H1 (cell line): ENCODE data around the gene ARHGEF28. TPM values are rescaled to one million over a fixed set of nuclear protein-coding genes. Genes with fewer than 3 reads are reported as not detected.

Source experiments
- CTCF ChIA-PET: fragments of 300-600 bp; sonication (Branson Sonifier 250); formaldehyde crosslinking; loops from one replicate; lab custom pipeline; 2021; ENCODE audit not compliant: partially characterized antibody; lab: Charles Lee
- POLR2A ChIA-PET: fragments of 300-600 bp; sonication (Branson Sonifier 250); formaldehyde crosslinking; loops from one replicate; lab custom pipeline; 2021; ENCODE audit warnings: inconsistent platforms; ENCODE audit not compliant: partially characterized antibody; lab: Charles Lee
- DNase-seq, 2 experiments: peaks; one replicate each; pipeline versions ENCODE4 v3.0.0 to v3.0.0-alpha.2; 2010 to 2022; ENCODE audit warnings: low spot score in 2 of 2, low read depth in 1 of 2, mixed read lengths in 1 of 2
- FAIRE-seq: peaks from 2 replicates; lab custom pipeline; 2011; peaks lifted over from hg19 to GRCh38; lab: Jason Lieb, UNC
- H2AFZ ChIP-seq: 2 replicates; pipeline ENCODE4 v1.8.1; 2012; ENCODE audit warnings: low read length, inconsistent platforms
- H2AK5ac ChIP-seq: 2 replicates; pipeline ENCODE4 v1.6.1; 2013; ENCODE audit warnings: low read depth, low read length
- H2BK120ac ChIP-seq: replicated peaks from 2 replicates; pipeline ENCODE3; 2013; ENCODE audit warnings: low read depth, low read length, inconsistent platforms
- H2BK12ac ChIP-seq: 2 replicates; pipeline ENCODE4 v1.6.1; 2013; ENCODE audit warnings: low read depth, low read length
- H2BK15ac ChIP-seq: 2 replicates; pipeline ENCODE4 v1.6.1; 2013; ENCODE audit warnings: low read length
- H2BK20ac ChIP-seq: 2 replicates; pipeline ENCODE4 v1.6.1; 2013; ENCODE audit warnings: low read length
- H2BK5ac ChIP-seq: 2 replicates; pipeline ENCODE4 v1.6.1; 2013; ENCODE audit warnings: low read depth, low read length
- H3K14ac ChIP-seq: 2 replicates; pipeline ENCODE4 v1.6.1; 2013; ENCODE audit warnings: inconsistent platforms; ENCODE audit not compliant: insufficient read length
- H3K18ac ChIP-seq: 2 replicates; pipeline ENCODE4 v1.6.1; 2013; ENCODE audit warnings: low read length; ENCODE audit errors: extremely low read depth
- H3K23ac ChIP-seq: 2 replicates; pipeline ENCODE4 v1.6.1; 2013; ENCODE audit warnings: inconsistent platforms; ENCODE audit not compliant: insufficient read length
- H3K23me2 ChIP-seq: 2 replicates; pipeline ENCODE4 v1.6.1; 2013; ENCODE audit warnings: low read depth, low read length
- H3K27ac ChIP-seq: 2 replicates; pipeline ENCODE4 v1.6.1; 2011; ENCODE audit warnings: low read depth, low read length, inconsistent platforms
- H3K27me3 ChIP-seq, 4 experiments: replicated peaks in 1 of 4; 1 replicate in 1 of 4; 2 replicates in 3 of 4; pipeline versions ENCODE4 v1.6.1 to v1.8.1; 2011 to 2013; ENCODE audit warnings: low read length in 3 of 4, mild to moderate bottlenecking in 3 of 4, inconsistent platforms in 2 of 4, mixed read lengths in 2 of 4, moderate library complexity in 1 of 4; ENCODE audit not compliant: control insufficient read depth in 3 of 4, insufficient read depth in 3 of 4; ENCODE audit errors: extremely low read depth in 1 of 4
- H3K36me3 ChIP-seq, 4 experiments: 2 replicates each; pipeline versions ENCODE4 v1.6.1 to v1.8.1; 2011 to 2013; ENCODE audit warnings: mild to moderate bottlenecking in 4 of 4, low read length in 3 of 4, moderate library complexity in 2 of 4, control low read depth in 1 of 4, inconsistent platforms in 1 of 4; ENCODE audit not compliant: insufficient read depth in 4 of 4, control insufficient read depth in 2 of 4
- H3K4ac ChIP-seq: replicated peaks from 2 replicates; pipeline ENCODE3; 2013; ENCODE audit warnings: low read length, low read depth, mixed read lengths, inconsistent platforms; ENCODE audit not compliant: insufficient read length
- H3K4me1 ChIP-seq, 4 experiments: replicated peaks in 1 of 4; 1 replicate in 1 of 4; 2 replicates in 3 of 4; pipeline versions ENCODE4 v1.6.1 to v1.8.1; 2011 to 2013; ENCODE audit warnings: low read length in 3 of 4, inconsistent platforms in 2 of 4, mixed read lengths in 1 of 4; ENCODE audit not compliant: insufficient read depth in 4 of 4, control insufficient read depth in 3 of 4
- H3K4me2 ChIP-seq, 2 experiments: 2 replicates each; pipeline versions ENCODE4 v1.6.1 to v1.8.1; 2011 to 2013; ENCODE audit warnings: low read depth in 2 of 2, low read length in 2 of 2, control low read depth in 1 of 2, inconsistent platforms in 1 of 2, mild to moderate bottlenecking in 1 of 2; ENCODE audit not compliant: insufficient read depth in 1 of 2
- H3K4me3 ChIP-seq, 4 experiments: fragments of 200-600, 300-600 bp in 1 of 4; sonication (generic), shearing (Covaris generic), sonication (Bioruptor Twin) in 1 of 4; 2 replicates each; pipeline versions ENCODE4 v1.5.1 to v1.8.1; 2011 to 2016; ENCODE audit warnings: low read length in 4 of 4, low read depth in 3 of 4, control low read depth in 2 of 4, inconsistent platforms in 2 of 4, mild to moderate bottlenecking in 2 of 4, mixed read lengths in 1 of 4, moderate library complexity in 1 of 4; ENCODE audit not compliant: insufficient read depth in 2 of 4; ENCODE audit errors: extremely low read depth in 1 of 4
- H3K56ac ChIP-seq: replicated peaks from 2 replicates; pipeline ENCODE3; 2013; ENCODE audit warnings: low read depth, mild to moderate bottlenecking, mixed read lengths, low read length, inconsistent platforms; ENCODE audit not compliant: insufficient read length
- H3K79me1 ChIP-seq: 2 replicates; pipeline ENCODE4 v1.6.1; 2013; ENCODE audit warnings: low read depth, low read length, control low read depth
- H3K79me2 ChIP-seq, 2 experiments: 2 replicates each; pipeline versions ENCODE4 v1.6.1 to v1.8.1; 2012 to 2013; ENCODE audit warnings: low read length in 2 of 2, mild to moderate bottlenecking in 2 of 2, inconsistent platforms in 1 of 2; ENCODE audit not compliant: insufficient read depth in 2 of 2, control insufficient read depth in 1 of 2
- H3K9ac ChIP-seq, 4 experiments: replicated peaks in 1 of 4; 1 replicate in 1 of 4; 2 replicates in 3 of 4; pipeline versions ENCODE4 v1.6.1 to v1.8.1; 2011 to 2013; ENCODE audit warnings: low read depth in 3 of 4, low read length in 3 of 4, control low read depth in 2 of 4, mild to moderate bottlenecking in 2 of 4, moderate library complexity in 2 of 4, inconsistent platforms in 1 of 4; ENCODE audit errors: extremely low read depth in 1 of 4
- H3K9me3 ChIP-seq, 2 experiments: 2 replicates each; pipeline versions ENCODE4 v1.6.1 to v1.8.1; 2012 to 2013; ENCODE audit warnings: mild to moderate bottlenecking in 2 of 2, moderate library complexity in 2 of 2, control low read depth in 1 of 2, inconsistent platforms in 1 of 2, low read depth in 1 of 2, low read length in 1 of 2, mixed read lengths in 1 of 2; ENCODE audit not compliant: insufficient read depth in 2 of 2
- H4K20me1 ChIP-seq, 2 experiments: replicated peaks in 1 of 2; 2 replicates each; pipeline versions ENCODE3 to v1.8.1; 2011 to 2013; ENCODE audit warnings: inconsistent platforms in 2 of 2, low read length in 2 of 2, mild to moderate bottlenecking in 1 of 2; ENCODE audit not compliant: insufficient read depth in 2 of 2, control insufficient read depth in 1 of 2
- H4K5ac ChIP-seq: 2 replicates; pipeline ENCODE4 v1.6.1; 2013; ENCODE audit warnings: low read length, low read depth, mixed read lengths, inconsistent platforms; ENCODE audit not compliant: insufficient read length
- H4K8ac ChIP-seq: 2 replicates; pipeline ENCODE4 v1.8.0; 2013; ENCODE audit warnings: mild to moderate bottlenecking, moderate library complexity, low read length, inconsistent platforms; ENCODE audit not compliant: insufficient read depth; ENCODE audit errors: extremely low read depth
- H4K91ac ChIP-seq: replicated peaks from 2 replicates; pipeline ENCODE3; 2013; ENCODE audit warnings: low read length, mixed read lengths, inconsistent platforms; ENCODE audit not compliant: insufficient read length
- ASH2L ChIP-seq: fragments of 200-600, 300-600 bp; sonication (generic); IDR thresholded peaks from one replicate; pipeline ENCODE4 v1.7.1; 2017; ENCODE audit warnings: low read length
- CBX5 ChIP-seq: fragments of 300-800, 300-1000 bp; sonication (generic); IDR thresholded peaks from 2 replicates; pipeline ENCODE4 v1.7.1; 2016; ENCODE audit warnings: antibody characterized with exemption, low read length, low read depth
- CEBPB ChIP-seq: IDR thresholded peaks from 2 replicates; pipeline ENCODE4 v1.6.1; 2012; ENCODE audit warnings: low read depth, low read length
- CHD1 ChIP-seq: IDR thresholded peaks from 2 replicates; pipeline ENCODE4 v1.6.1; 2012; ENCODE audit warnings: low read depth, low read length, improper control_type of control experiment
- FOSL1 ChIP-seq: IDR thresholded peaks from 2 replicates; pipeline ENCODE4 v1.6.1; 2011; ENCODE audit warnings: mild to moderate bottlenecking, low read depth, low read length, moderate library complexity; ENCODE audit not compliant: insufficient read depth
- GTF2F1 ChIP-seq: IDR thresholded peaks from 2 replicates; pipeline ENCODE4 v1.6.1; 2012; ENCODE audit warnings: low read depth, low read length, improper control_type of control experiment, borderline replicate concordance
- JUND ChIP-seq: IDR thresholded peaks from 2 replicates; pipeline ENCODE4 v1.6.1; 2011; ENCODE audit warnings: mild to moderate bottlenecking, improper control_type of control experiment, low read length
- KDM1A ChIP-seq: fragments of 200-600, 300-600 bp; sonication (generic); IDR thresholded peaks from 2 replicates; pipeline ENCODE4 v1.7.1; 2016; ENCODE audit warnings: mild to moderate bottlenecking, low read length, borderline replicate concordance
- PHF8 ChIP-seq: fragments of 200-600 bp; sonication (generic); conservative IDR thresholded peaks from 2 replicates; pipeline ENCODE4 v1.7.1; 2012; ENCODE audit warnings: low read depth, mild to moderate bottlenecking, inconsistent platforms, low read length, moderate library complexity
- RFX5 ChIP-seq: IDR thresholded peaks from 2 replicates; pipeline ENCODE4 v1.6.1; 2011; ENCODE audit warnings: low read depth, low read length, improper control_type of control experiment, borderline replicate concordance
- SAP30 ChIP-seq: fragments of 300-600 bp; sonication (generic); IDR thresholded peaks from 2 replicates; pipeline ENCODE4 v1.7.1; 2012; ENCODE audit warnings: low read length, moderate library complexity, mild to moderate bottlenecking, inconsistent platforms; ENCODE audit not compliant: insufficient read depth, insufficient replicate concordance
- TBP ChIP-seq: IDR thresholded peaks from 2 replicates; pipeline ENCODE4 v1.6.1; 2011; ENCODE audit warnings: low read depth, low read length, improper control_type of control experiment
- WGBS, 2 experiments: shearing (Covaris generic) in 1 of 2; methylation state at CpG; one replicate each; pipeline versions ENCODE4 v1.1.6 to v1.1.7; 2013 to 2015; ENCODE audit warnings: low lambda C conversion rate in 2 of 2, mixed read lengths in 2 of 2, inconsistent platforms in 1 of 2, low coverage in 1 of 2, missing lambda C conversion rate in 1 of 2; ENCODE audit not compliant: insufficient replicate concordance in 2 of 2, insufficient coverage in 1 of 2, insufficient read length in 1 of 2; ENCODE audit errors: extremely low coverage in 1 of 2, missing lambda C conversion rate in 1 of 2; 5-methylcytosine and 5-hydroxymethylcytosine counted together
- polyA plus RNA-seq, 7 experiments: library from polyadenylated mRNA; depleted of rRNA in 3 of 7; stranded (reverse) in 5 of 7; unstranded in 2 of 7; fragments of >200 nt in 5 of 7; fragments of 200-250 nt in 2 of 7; gene quantifications; 1 replicate in 5 of 7; 2 replicates in 1 of 7; 4 replicates in 1 of 7; pipeline versions ENCODE4 v1.2.1 to v1.2.3, GENCODE V29; 2011 to 2013; ENCODE audit warnings: missing spikeins in 2 of 7, mixed read lengths in 2 of 7
- total RNA-seq: library from RNA; stranded (reverse); fragmentation: NEBNext Ultra II Directional; extraction: Animal tissue kit (Norgen Biotek cat#: 25700); gene quantifications from 2 replicates; pipeline ENCODE4 v1.2.1, GENCODE V29; 2021
- TF ChIP-seq, protein P1 (sequence below): IDR thresholded peaks from 2 replicates; pipeline ENCODE4 v1.6.1; 2012; ENCODE audit warnings: inconsistent platforms
- TF ChIP-seq, protein P2 (sequence below): IDR thresholded peaks from 2 replicates; pipeline ENCODE4 v1.6.1; 2012; ENCODE audit warnings: inconsistent platforms

The ARHGEF28 gene
- total and polyA plus RNA-seq, 2 of the 8 experiments (the other 6 are each of a cell fraction or from before 2014, with no cell fraction given) = 0.33 to 1.0 TPM

DNA sequence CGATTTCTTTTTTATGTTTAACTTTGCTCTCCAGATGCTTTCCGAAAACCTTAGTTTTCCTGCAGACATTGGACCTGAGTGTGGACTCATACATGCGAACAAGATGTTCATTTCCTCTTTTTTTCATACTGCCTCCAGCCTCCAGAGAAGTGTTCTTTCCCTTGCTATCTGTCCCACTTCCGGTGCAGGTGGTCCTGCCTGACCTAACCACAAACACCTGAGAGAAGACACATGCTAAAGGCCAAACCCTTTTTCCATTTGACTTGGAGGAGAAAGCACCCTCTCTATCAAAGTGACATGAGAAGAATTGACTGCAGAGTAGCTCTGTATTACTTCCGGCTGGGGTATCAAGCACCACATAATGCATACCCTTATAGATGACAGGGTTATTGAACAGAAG lies 334.0 kb downstream of the ARHGEF28 start:
- H2BK15ac ChIP-seq = no peak overlapping the region
- no peaks in the 10 kb centered on the region for H4K20me1 ChIP-seq
- no peaks in the 10 kb centered on the region for H3K79me2 ChIP-seq
- no peak overlapping the region for H3K4me3 ChIP-seq
- no peak overlapping the region for H2AFZ ChIP-seq
- H3K36me3 ChIP-seq = no peaks in the 10 kb centered on the region
- no peak overlapping the region for H3K4me2 ChIP-seq
- H2BK120ac ChIP-seq = no peak overlapping the region
- no peak overlapping the region for H2BK12ac ChIP-seq
- no peak overlapping the region for H3K9ac ChIP-seq
- H2BK20ac ChIP-seq = no peak overlapping the region
- H3K23ac ChIP-seq = no peak overlapping the region
- no peaks in the 10 kb centered on the region for H3K79me1 ChIP-seq
- H4K91ac ChIP-seq = no peak overlapping the region
- H3K4ac ChIP-seq = no peak overlapping the region
- ChIA-PET POLR2A (no interaction called here), CTCF (interaction anchor here (1.4 kb wide), 1 partner anchor 9 kb away, joined by 3 read pairs; no protein-coding TSS in a partner anchor)
- no peak overlapping the region; the same call in 1 of the 2 replicates for H4K8ac ChIP-seq
- no peaks in the 10 kb centered on the region for H3K23me2 ChIP-seq
- FAIRE-seq = no peak
- no peak overlapping the region for H2BK5ac ChIP-seq
- 87% methylated on average over 5 of the region's 5 CpGs; no CpG with 5 or more reads in 1 of the 2 experiments for WGBS, 2 experiments
- H2AK5ac ChIP-seq = no peak overlapping the region
- H4K5ac ChIP-seq = no peak overlapping the region
- no peak overlapping the region for H3K56ac ChIP-seq
- H3K9me3 ChIP-seq = no peaks in the 10 kb centered on the region
- no peak overlapping the region for H3K18ac ChIP-seq
- no peak overlapping the region for H3K14ac ChIP-seq
- H3K27me3 ChIP-seq = no peaks in the 10 kb centered on the region
- H3K4me1 ChIP-seq = no peaks in the 10 kb centered on the region
- DNase-seq = no peak
- H3K27ac ChIP-seq = no peak overlapping the region
- TF ChIP-seq KDM1A (no peak), SAP30 (no peak), GTF2F1 (no peak), JUND (no peak), CHD1 (no peak), RFX5 (no peak), CBX5 (no peak), CEBPB (no peak), FOSL1 (no peak), ASH2L (no peak), PHF8 (no peak), TBP (no peak)
- TF ChIP-seq, protein P1, sequence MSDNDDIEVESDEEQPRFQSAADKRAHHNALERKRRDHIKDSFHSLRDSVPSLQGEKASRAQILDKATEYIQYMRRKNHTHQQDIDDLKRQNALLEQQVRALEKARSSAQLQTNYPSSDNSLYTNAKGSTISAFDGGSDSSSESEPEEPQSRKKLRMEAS = no peak
- TF ChIP-seq, protein P2, sequence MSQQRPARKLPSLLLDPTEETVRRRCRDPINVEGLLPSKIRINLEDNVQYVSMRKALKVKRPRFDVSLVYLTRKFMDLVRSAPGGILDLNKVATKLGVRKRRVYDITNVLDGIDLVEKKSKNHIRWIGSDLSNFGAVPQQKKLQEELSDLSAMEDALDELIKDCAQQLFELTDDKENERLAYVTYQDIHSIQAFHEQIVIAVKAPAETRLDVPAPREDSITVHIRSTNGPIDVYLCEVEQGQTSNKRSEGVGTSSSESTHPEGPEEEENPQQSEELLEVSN = no peak
